ENCODE data around the gene HAND1.
"Not testable (repeated sequence)": the region's sequence is repeated elsewhere in the genome, so short reads cannot be mapped to it uniquely, and the experiment has no call there.

HAND1 gene

GRCh38 chr5:154518438-154518867 lies 40.4 kb upstream of the HAND1 start:
- Histone ChIP-seq H3K4me1 (ENCODE audit: control insufficient read depth in 1 of 2, insufficient read depth in 1 of 2, low read depth in 1 of 2, low read length in 1 of 2) (no peaks in the 10 kb centered on the region), H3K27me3 (peaks cover 59% of the 10 kb centered on the region), H3K9me3 (no peaks in the 10 kb centered on the region), H3K36me3 (no peaks in the 10 kb centered on the region), H3K4me3 (ENCODE audit: low read depth in 1 of 2, low read length in 1 of 2) (no peak overlapping the region), H3K27ac (no peak overlapping the region)
- TF ChIP-seq, protein P1, sequence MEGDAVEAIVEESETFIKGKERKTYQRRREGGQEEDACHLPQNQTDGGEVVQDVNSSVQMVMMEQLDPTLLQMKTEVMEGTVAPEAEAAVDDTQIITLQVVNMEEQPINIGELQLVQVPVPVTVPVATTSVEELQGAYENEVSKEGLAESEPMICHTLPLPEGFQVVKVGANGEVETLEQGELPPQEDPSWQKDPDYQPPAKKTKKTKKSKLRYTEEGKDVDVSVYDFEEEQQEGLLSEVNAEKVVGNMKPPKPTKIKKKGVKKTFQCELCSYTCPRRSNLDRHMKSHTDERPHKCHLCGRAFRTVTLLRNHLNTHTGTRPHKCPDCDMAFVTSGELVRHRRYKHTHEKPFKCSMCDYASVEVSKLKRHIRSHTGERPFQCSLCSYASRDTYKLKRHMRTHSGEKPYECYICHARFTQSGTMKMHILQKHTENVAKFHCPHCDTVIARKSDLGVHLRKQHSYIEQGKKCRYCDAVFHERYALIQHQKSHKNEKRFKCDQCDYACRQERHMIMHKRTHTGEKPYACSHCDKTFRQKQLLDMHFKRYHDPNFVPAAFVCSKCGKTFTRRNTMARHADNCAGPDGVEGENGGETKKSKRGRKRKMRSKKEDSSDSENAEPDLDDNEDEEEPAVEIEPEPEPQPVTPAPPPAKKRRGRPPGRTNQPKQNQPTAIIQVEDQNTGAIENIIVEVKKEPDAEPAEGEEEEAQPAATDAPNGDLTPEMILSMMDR (IDR thresholded peaks at IDR 0.05), result no peak

GRCh38 chr5:154517810-154518437 lies 39.9 kb upstream of the HAND1 start:
- TF ChIP-seq, protein P1 (IDR thresholded peaks at IDR 0.05), result no peak
- no peak overlapping the region for H3K4me3 ChIP-seq (ENCODE audit: low read depth in 1 of 2, low read length in 1 of 2)
- no peaks in the 10 kb centered on the region for H3K36me3 ChIP-seq
- no peak overlapping the region for H3K27ac ChIP-seq
- no peaks in the 10 kb centered on the region for H3K9me3 ChIP-seq
- H3K4me1 ChIP-seq (ENCODE audit: control insufficient read depth in 1 of 2, insufficient read depth in 1 of 2, low read depth in 1 of 2, low read length in 1 of 2), result no peaks in the 10 kb centered on the region
- H3K27me3 ChIP-seq, result peaks cover 62% of the 10 kb centered on the region

DNA sequence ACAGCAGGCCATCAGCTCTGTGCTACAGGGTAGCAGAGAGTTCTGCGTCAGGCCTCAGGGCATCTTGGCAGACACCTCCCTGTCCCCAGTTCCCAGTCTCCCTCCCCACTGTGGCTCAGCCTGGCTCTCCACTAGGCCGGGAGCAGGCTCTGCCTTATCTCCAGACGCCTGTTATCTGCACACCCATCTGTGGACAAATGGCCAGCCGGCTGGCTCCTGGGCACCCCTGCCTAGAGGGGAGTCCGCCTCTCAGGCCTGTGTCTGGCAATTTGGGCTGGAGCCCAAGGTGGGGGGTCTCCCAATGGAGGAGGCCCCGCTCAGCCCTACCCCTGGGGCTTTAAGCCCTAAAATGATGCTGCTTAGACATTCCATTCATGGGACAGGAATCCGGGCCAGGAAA lies 39.2 kb upstream of the HAND1 start:
- Histone ChIP-seq H3K4me1 (ENCODE audit: control insufficient read depth in 1 of 2, insufficient read depth in 1 of 2, low read depth in 1 of 2, low read length in 1 of 2) (no peaks in the 10 kb centered on the region), H3K27me3 (peaks cover 64% of the 10 kb centered on the region), H3K36me3 (no peaks in the 10 kb centered on the region), H3K4me3 (ENCODE audit: low read depth in 1 of 2, low read length in 1 of 2) (no peak overlapping the region), H3K27ac (no peak overlapping the region), H3K9me3 (no peaks in the 10 kb centered on the region)
- TF ChIP-seq, protein P1 (IDR thresholded peaks at IDR 0.05), result no peak

- TF ChIP-seq, protein P1 (IDR thresholded peaks at IDR 0.05), result no peak
- Histone ChIP-seq H3K9me3 (no peaks in the 10 kb centered on the region), H3K27ac (no peak overlapping the region), H3K4me3 (ENCODE audit: low read depth in 1 of 2, low read length in 1 of 2) (no peak overlapping the region), H3K27me3 (peaks cover 61% of the 10 kb centered on the region), H3K36me3 (no peaks in the 10 kb centered on the region), H3K4me1 (ENCODE audit: control insufficient read depth in 1 of 2, insufficient read depth in 1 of 2, low read depth in 1 of 2, low read length in 1 of 2) (no peaks in the 10 kb centered on the region)
Observed at GRCh38 chr5:154516475-154516874, 38.4 kb upstream of the HAND1 start.

DNA sequence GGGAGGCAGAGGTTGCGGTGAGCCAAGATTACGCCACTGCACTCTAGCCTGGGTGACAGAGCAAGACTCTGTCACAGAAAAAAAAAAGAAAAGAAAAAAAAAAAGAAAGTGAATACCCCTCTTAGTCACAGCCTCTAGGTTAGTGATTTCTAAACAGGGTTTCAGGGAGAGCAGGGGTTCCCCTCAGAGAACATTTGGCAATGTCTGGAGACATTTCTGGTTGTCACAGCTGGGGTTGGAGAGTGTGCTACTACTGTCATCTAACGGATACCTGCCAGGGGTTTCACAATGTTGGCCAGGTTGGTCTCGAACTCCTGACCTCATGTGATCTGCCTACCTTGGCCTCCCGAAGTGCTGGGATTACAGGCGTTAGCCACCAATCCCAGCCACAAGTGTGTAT lies 37.5 kb upstream of the HAND1 start:
- not testable (repeated sequence) for H3K4me1 ChIP-seq (ENCODE audit: control insufficient read depth in 1 of 2, insufficient read depth in 1 of 2, low read depth in 1 of 2, low read length in 1 of 2); H3K36me3 ChIP-seq; H3K9me3 ChIP-seq; H3K27ac ChIP-seq; H3K4me3 ChIP-seq (ENCODE audit: low read depth in 1 of 2, low read length in 1 of 2)
- H3K27me3 ChIP-seq, result peaks cover 55% of the 10 kb centered on the region

DNA sequence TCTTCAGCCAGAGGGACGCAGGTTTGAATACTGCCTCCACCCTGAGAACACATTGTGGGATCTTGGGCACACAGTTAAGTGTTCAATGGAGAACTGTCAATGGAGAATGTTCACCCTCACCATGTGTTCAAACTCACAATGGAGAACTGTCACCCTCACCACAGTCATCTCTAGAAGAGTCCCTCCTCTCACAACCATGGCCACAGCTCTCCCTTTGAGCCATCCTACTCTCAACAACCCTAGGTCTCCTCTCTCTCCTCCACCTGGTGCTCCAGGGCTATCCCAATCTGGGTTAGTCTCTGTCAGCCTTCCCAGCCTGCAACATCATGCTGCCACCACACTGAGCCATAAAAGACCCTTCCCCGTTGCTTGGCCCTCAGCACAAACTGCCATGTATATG lies 36.3 kb upstream of the HAND1 start:
- H3K4me3 ChIP-seq (ENCODE audit: low read depth in 1 of 2, low read length in 1 of 2), result no peak overlapping the region
- H3K9me3 ChIP-seq, result no peaks in the 10 kb centered on the region
- H3K27me3 ChIP-seq, result peaks cover 43% of the 10 kb centered on the region
- TF ChIP-seq, protein P1 (IDR thresholded peaks at IDR 0.05), result no peak
- no peaks in the 10 kb centered on the region for H3K36me3 ChIP-seq
- no peak overlapping the region for H3K27ac ChIP-seq
- no peaks in the 10 kb centered on the region for H3K4me1 ChIP-seq (ENCODE audit: control insufficient read depth in 1 of 2, insufficient read depth in 1 of 2, low read depth in 1 of 2, low read length in 1 of 2)

Data from neutrophil (primary cell).